Thoracic aorta (tissue), 2 donors: ENCODE data around the gene MZF1. TPM values are rescaled to one million over a fixed set of nuclear protein-coding genes. Genes with fewer than 3 reads are reported as not detected.

Source experiments
- ATAC-seq: fragments of 150-250 bp; one replicate; pipeline ENCODE4 v1.8.0; 2017; ENCODE audit warnings: low read depth; ENCODE audit not compliant: insufficient number of reproducible peaks, low FRiP score
- DNase-seq: peaks from one replicate; pipeline ENCODE4 v3.0.0-alpha.2; 2020; ENCODE audit warnings: low spot score
- H3K27ac ChIP-seq, 2 donors: fragments of 200-600 bp; sonication (generic); 1 replicate in 1 of 2; 2 replicates in 1 of 2; pipeline ENCODE4 v1.5.1; 2016; ENCODE audit warnings: mild to moderate bottlenecking in 2 of 2, moderate library complexity in 2 of 2
- H3K27me3 ChIP-seq: fragments of 200-600 bp; sonication (generic); replicated peaks from 2 replicates; pipeline ENCODE4 v1.6.0; 2016; ENCODE audit warnings: mild to moderate bottlenecking; ENCODE audit not compliant: insufficient read depth
- H3K36me3 ChIP-seq: fragments of 200-600 bp; sonication (generic); one replicate; pipeline ENCODE4 v1.5.1; 2016
- H3K4me1 ChIP-seq, 2 donors: fragments of 200-600 bp; sonication (generic); 1 replicate in 1 of 2; 2 replicates in 1 of 2; pipeline versions ENCODE4 v1.5.1 to v1.6.0; 2016; ENCODE audit warnings: low read depth in 2 of 2, mild to moderate bottlenecking in 1 of 2; ENCODE audit not compliant: control insufficient read depth in 1 of 2
- H3K4me3 ChIP-seq: fragments of 200-600 bp; sonication (generic); 2 replicates; pipeline ENCODE4 v1.5.1; 2016; ENCODE audit warnings: mild to moderate bottlenecking
- H3K9me3 ChIP-seq: fragments of 200-600 bp; sonication (generic); 2 replicates; pipeline ENCODE4 v1.5.1; 2016
- CTCF ChIP-seq: fragments of 200-600 bp; sonication (generic); IDR thresholded peaks from one replicate; pipeline ENCODE4 v1.5.1; 2019; ENCODE audit warnings: antibody characterized with exemption
- total RNA-seq, 2 donors: library from RNA; depleted of rRNA; stranded (reverse); fragments of >200 nt; gene quantifications; one replicate each; pipeline versions ENCODE4 v1.1.0 to v1.2.3, GENCODE V29; 2016

MZF1 gene
- total RNA-seq, 2 donors from 2014 or later = 44.9 to 46.8 TPM

GRCh38 chr19:58519087-58519354, 54.1 kb downstream of the MZF1 start:
- DNase-seq (no peak), ATAC-seq (peak; percentile 37)
- TF ChIP-seq CTCF = no peak
- Histone ChIP-seq H3K27me3 (no peaks in the 10 kb centered on the region), H3K27ac (peak overlapping the region; percentile 94 to 98), H3K4me3 (peak overlapping the region; percentile 97), H3K4me1 (peaks cover 13 to 32% of the 10 kb centered on the region in 2 donors), H3K36me3 (peaks cover 21% of the 10 kb centered on the region), H3K9me3 (no peaks in the 10 kb centered on the region)

DNA sequence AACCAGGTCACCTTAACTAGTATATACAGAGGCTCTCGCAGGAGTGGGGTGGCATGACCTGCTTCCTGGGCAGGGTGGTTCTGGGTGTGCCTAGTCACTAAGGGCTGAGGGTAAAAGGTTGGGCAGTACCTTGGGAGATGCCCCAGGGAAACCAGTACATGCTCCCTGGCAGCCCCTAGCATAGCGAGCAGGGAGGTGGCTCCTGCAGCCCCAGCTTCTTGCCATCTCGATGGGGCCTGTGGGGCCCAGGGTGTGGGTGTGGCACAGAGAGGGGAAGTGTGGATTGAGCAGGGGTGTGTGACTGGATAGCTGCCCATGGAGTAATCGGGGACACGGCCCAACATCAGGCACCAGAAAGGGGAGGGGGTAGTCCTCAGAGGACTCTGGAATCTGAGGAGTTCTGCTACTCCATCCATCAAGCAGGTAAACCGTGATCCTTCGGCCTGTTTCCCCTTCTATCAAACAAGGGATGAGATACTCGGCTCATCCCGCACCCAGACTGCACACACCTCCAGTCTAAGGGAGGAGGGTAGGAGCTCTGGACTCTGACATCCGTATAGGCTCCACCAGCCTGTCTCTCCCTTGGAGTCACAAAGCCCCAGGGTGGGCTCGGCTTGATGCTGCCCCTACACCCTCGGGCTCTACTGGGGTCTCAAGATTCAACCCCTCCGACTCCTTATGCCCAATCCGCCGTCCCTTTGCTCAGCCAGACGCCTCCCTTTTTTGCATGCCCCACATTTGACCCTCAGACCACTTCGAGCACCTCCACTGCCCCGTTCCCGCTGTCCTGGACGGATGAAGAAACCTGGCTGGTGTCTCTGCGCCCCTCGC, 54.7 kb downstream of the MZF1 start:
- Histone ChIP-seq H3K36me3 (peaks cover 21% of the 10 kb centered on the region), H3K4me3 (peak overlapping the region; percentile 97), H3K27me3 (no peaks in the 10 kb centered on the region), H3K27ac (peak overlapping the region; percentile 94 to 98), H3K9me3 (no peaks in the 10 kb centered on the region), H3K4me1 (peaks cover 13 to 37% of the 10 kb centered on the region in 2 donors)
- DNase-seq (no peak), ATAC-seq (no peak)
- TF ChIP-seq CTCF = no peak

DNA sequence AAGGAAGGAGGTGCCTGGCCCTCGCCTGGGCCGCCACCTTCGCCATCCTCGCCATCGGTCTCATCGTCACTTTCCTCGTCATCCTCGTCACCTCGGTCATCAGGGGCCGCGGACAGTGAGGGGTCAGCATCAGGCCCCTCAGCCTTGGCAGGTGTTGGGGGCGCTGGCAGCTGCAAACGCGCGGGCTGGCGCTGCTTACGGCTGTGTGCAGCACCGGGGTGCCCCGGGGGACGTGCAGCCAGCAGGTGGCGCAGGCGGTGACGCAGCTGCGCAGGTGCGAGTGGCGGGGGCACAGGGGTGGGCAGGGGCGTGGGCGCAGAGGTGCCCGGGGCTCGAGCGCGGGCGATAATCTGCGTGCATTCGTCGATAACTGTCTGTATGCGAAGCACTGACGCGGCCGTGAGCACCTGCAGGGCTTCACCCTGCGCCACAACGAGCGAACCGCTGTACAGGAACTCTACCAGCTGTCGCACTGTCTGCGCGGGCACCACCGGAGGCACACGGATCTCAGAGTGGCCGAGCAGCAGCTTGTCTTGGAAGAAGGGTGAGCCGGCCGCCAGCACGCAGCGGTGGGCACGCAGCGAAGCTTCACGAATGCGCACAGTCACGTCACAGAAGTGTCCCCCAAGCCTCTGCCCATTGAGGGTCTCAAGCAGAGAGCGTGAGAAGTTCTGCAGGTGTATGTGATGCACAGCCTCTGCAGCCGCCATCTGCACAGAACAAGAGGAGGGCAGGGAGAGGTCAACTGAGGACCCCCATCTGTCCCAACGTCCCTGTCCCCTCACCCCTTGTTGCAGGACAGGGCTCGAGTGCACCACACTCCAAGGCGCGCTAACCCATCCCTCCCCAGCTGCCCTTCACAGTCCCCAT, 55.9 kb downstream of the MZF1 start:
- no peak overlapping the region for H3K27ac ChIP-seq
- peaks cover 13 to 38% of the 10 kb centered on the region in 2 donors for H3K4me1 ChIP-seq
- ATAC-seq = no peak
- no peak for TF ChIP-seq CTCF
- H3K4me3 ChIP-seq = no peak overlapping the region
- H3K36me3 ChIP-seq = peaks cover 21% of the 10 kb centered on the region
- DNase-seq = no peak
- no peaks in the 10 kb centered on the region for H3K27me3 ChIP-seq
- H3K9me3 ChIP-seq = no peaks in the 10 kb centered on the region

DNA sequence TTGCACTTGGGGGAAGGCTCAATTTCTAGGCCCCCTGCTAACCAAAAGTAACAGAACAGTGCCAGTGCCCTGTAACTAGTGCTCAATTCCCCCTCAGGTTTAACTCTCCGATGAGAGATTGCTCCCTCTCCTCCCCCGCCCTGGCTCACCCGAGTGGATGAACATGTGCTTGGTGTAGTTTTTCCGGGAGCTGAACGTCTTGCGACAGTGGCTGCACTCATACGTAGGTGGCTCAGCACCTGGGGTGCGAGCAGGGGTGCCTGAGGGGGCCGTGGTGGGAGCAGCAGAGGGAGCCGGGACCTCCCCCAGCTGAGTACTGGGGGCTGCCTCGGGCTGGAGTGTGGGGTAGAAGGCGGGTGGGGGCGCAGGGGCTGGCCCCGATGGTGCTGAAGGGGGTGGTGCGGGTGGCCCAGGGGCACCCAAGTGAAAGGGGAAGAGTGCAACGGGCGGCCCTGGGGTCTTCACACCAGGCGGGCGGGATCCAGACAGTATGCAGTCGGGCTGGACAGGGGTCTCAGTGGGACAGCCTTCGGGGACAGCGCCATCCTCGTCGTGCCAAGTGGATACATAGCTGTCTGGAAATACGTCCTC, 56.8 kb downstream of the MZF1 start:
- DNase-seq = no peak
- Histone ChIP-seq H3K27me3 (no peaks in the 10 kb centered on the region), H3K9me3 (no peaks in the 10 kb centered on the region), H3K4me1 (peaks cover 13 to 38% of the 10 kb centered on the region in 2 donors), H3K36me3 (peaks cover 21% of the 10 kb centered on the region), H3K27ac (no peak overlapping the region), H3K4me3 (no peak overlapping the region)
- no peak for ATAC-seq
- TF ChIP-seq CTCF = no peak

DNA sequence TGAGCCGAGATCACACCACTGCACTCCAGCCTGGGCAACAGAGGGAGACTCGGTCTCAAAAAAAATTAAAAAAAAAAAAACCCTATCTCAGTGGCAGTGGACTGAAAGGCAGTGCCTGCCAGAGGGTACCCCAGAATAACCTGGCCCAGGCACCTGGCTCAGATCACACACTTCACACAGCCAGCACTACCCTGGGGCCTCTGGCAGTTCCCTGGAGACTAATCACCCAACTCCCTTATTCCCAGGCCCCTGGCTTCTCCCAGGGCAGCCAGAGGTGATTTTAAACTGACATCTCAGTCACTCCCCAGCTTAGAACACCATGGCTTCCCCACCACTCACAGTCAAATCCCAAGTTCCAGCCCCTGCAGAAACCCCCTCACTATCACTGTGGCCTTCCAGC, 57.9 kb downstream of the MZF1 start:
- H3K36me3 ChIP-seq = peaks cover 21% of the 10 kb centered on the region
- no peak overlapping the region for H3K27ac ChIP-seq
- no peak for TF ChIP-seq CTCF
- H3K4me3 ChIP-seq = no peak overlapping the region
- peaks cover 13 to 33% of the 10 kb centered on the region in 2 donors for H3K4me1 ChIP-seq
- no peaks in the 10 kb centered on the region for H3K9me3 ChIP-seq
- no peaks in the 10 kb centered on the region for H3K27me3 ChIP-seq
- ATAC-seq = no peak
- DNase-seq = no peak
